Mucosa of rectum (tissue), 2 donors: ENCODE data around the gene MRTFA.

Experiments used
- H3K27ac ChIP-seq, 2 donors: one replicate each; pipeline ENCODE4 v1.7.0; 2013; ENCODE audit warnings: inconsistent platforms in 2 of 2, low read depth in 2 of 2, low read length in 2 of 2
- H3K27me3 ChIP-seq, 2 donors: one replicate each; pipeline ENCODE4 v1.7.0; 2013; ENCODE audit warnings: low read length in 2 of 2; ENCODE audit not compliant: control insufficient read depth in 2 of 2, insufficient read depth in 2 of 2
- H3K36me3 ChIP-seq, 2 donors: one replicate each; pipeline ENCODE4 v1.7.0; 2013; ENCODE audit warnings: low read length in 2 of 2; ENCODE audit not compliant: control insufficient read depth in 2 of 2, insufficient read depth in 2 of 2
- H3K4me1 ChIP-seq, 2 donors: one replicate each; pipeline ENCODE4 v1.7.0; 2013; ENCODE audit warnings: low read length in 2 of 2, mild to moderate bottlenecking in 1 of 2; ENCODE audit not compliant: control insufficient read depth in 2 of 2, insufficient read depth in 2 of 2
- H3K4me3 ChIP-seq, 2 donors: one replicate each; pipeline ENCODE4 v1.7.0; 2013; ENCODE audit warnings: low read length in 2 of 2
- H3K9ac ChIP-seq, 2 donors: one replicate each; pipeline ENCODE4 v1.7.0; 2013; ENCODE audit warnings: low read length in 2 of 2, low read depth in 1 of 2, mild to moderate bottlenecking in 1 of 2
- H3K9me3 ChIP-seq, 2 donors: one replicate each; pipeline ENCODE4 v1.7.0; 2013; ENCODE audit warnings: low read length in 2 of 2; ENCODE audit not compliant: control insufficient read depth in 2 of 2
- donor health status: healthy.
- donor health status: Normal muscosa, but diverticular disease.

MRTFA gene

GRCh38 chr22:40418366-40419201 is 217.9 kb downstream of the MRTFA start:
- Histone ChIP-seq H3K4me3 (no peak overlapping the region), H3K27me3 (no peaks in the 10 kb centered on the region), H3K9me3 (no peaks in the 10 kb centered on the region), H3K4me1 (peaks cover 3 to 8% of the 10 kb centered on the region in 2 donors), H3K36me3 (peaks cover 47 to 60% of the 10 kb centered on the region in 2 donors), H3K9ac (no peak overlapping the region), H3K27ac (no peak overlapping the region)

DNA sequence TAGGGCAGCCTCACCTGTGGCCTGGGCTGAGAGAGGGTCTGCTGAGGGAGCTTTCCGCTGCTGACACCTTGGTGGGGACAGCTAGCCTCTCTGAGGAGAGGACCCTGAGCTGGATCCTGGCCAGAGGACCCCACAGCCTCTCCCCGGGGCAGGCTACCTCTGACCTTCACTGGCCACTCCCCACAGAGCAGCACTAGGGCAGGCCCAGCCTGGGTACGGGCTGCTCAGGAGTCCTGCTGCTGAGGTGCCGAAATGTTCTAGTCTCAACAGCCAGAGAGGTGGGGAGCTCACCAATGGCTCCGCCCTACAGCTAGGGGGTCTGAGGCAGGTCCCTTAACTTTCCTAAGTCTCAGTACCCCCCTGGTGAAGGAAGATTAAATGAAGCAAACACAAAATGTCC is 218.6 kb downstream of the MRTFA start:
- no peak overlapping the region for H3K9ac ChIP-seq
- peaks cover 41 to 53% of the 10 kb centered on the region in 2 donors for H3K36me3 ChIP-seq
- no peaks in the 10 kb centered on the region for H3K9me3 ChIP-seq
- no peak overlapping the region for H3K27ac ChIP-seq
- peaks cover 3 to 8% of the 10 kb centered on the region in 2 donors for H3K4me1 ChIP-seq
- no peak overlapping the region for H3K4me3 ChIP-seq
- H3K27me3 ChIP-seq: no peaks in the 10 kb centered on the region

DNA sequence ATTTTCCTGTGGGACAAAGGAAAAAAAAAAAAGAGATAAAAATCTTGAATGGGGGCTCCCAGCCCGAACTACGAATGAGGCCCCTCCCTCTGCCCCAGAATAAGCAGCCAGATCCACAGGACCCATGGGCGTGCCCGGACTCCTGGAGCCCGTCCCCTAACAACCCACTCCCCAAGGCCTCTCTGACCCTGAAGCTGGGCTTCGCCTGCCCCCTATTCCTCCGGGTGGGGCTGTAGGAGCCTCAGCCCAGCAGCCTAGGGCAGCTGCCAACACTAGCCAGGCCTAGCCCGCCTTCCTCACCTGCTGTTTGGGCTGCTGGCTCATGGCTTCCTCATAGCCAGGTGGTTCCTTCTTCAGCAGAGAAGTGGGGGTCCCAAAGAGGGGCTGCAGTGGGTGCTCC is 219.5 kb downstream of the MRTFA start:
- H3K4me1 ChIP-seq: peaks cover 3 to 8% of the 10 kb centered on the region in 2 donors
- H3K9ac ChIP-seq: no peak overlapping the region
- H3K4me3 ChIP-seq: no peak overlapping the region
- H3K27me3 ChIP-seq: no peaks in the 10 kb centered on the region
- peaks cover 34 to 51% of the 10 kb centered on the region in 2 donors for H3K36me3 ChIP-seq
- H3K27ac ChIP-seq: no peak overlapping the region
- no peaks in the 10 kb centered on the region for H3K9me3 ChIP-seq

GRCh38 chr22:40416636-40417035 is 219.9 kb downstream of the MRTFA start:
- no peak overlapping the region for H3K27ac ChIP-seq
- peaks cover 31 to 48% of the 10 kb centered on the region in 2 donors for H3K36me3 ChIP-seq
- no peaks in the 10 kb centered on the region for H3K27me3 ChIP-seq
- peaks cover 3 to 8% of the 10 kb centered on the region in 2 donors for H3K4me1 ChIP-seq
- no peak overlapping the region for H3K4me3 ChIP-seq
- H3K9ac ChIP-seq: no peak overlapping the region
- H3K9me3 ChIP-seq: no peaks in the 10 kb centered on the region

DNA sequence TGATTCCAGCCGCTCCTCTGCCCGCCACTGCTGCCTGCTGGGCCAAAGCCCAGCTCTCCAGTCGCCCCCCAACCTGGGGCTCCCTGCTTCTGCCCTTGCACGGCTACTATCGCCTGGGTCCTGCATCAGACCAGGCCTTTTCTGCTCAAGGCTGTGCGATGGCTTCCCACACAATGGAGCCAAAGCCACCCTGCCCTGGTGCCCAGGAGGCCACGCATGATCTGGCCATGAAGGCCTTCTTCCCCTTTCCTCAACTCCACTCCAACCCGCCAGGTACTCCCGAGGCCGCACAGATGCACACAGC is 220.3 kb downstream of the MRTFA start:
- peaks cover 3 to 8% of the 10 kb centered on the region in 2 donors for H3K4me1 ChIP-seq
- no peaks in the 10 kb centered on the region for H3K9me3 ChIP-seq
- H3K36me3 ChIP-seq: peaks cover 33 to 48% of the 10 kb centered on the region in 2 donors
- no peak overlapping the region for H3K4me3 ChIP-seq
- no peaks in the 10 kb centered on the region for H3K27me3 ChIP-seq
- no peak overlapping the region for H3K9ac ChIP-seq
- H3K27ac ChIP-seq: no peak overlapping the region

DNA sequence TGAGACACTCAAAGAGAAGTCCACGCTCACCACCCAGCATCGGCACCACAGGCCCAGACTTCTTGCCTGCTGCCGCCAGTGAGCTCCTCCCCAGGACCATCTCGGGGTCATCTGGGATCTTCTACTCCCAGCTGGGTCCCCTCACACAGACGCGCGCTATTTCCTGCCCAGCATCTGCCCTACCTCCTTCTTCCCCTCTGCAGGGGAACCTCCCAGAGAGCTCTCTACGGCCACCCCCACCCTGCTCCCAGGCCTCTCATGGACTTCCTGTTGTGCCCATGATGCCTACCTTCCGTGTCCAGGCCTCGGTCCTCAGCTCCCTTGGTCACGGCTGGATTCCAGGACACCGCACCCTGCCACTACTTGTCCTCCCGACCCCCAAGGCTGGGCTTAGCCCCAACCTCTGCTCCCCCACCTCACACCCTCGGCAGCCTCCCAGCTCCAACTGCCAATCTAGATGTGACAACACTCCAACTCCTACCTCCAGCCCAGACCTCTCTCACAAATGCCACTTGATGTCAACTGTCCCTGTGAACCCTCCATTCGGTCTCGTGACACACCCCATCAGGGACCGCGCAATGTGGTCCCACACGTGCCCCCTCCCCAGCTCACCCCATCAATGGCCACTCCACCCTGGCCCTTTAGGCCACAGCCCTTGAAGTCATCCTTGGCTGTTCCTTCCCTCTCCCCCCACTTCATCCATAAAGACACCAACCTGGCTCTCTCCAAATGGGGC is 220.8 kb downstream of the MRTFA start:
- peak overlapping the region in 1 of 2 donors; percentile 71 for H3K27ac ChIP-seq
- H3K9ac ChIP-seq: no peak overlapping the region
- peaks cover 3 to 8% of the 10 kb centered on the region in 2 donors for H3K4me1 ChIP-seq
- H3K27me3 ChIP-seq: no peaks in the 10 kb centered on the region
- H3K36me3 ChIP-seq: peaks cover 33 to 47% of the 10 kb centered on the region in 2 donors
- H3K9me3 ChIP-seq: no peaks in the 10 kb centered on the region
- H3K4me3 ChIP-seq: no peak overlapping the region

DNA sequence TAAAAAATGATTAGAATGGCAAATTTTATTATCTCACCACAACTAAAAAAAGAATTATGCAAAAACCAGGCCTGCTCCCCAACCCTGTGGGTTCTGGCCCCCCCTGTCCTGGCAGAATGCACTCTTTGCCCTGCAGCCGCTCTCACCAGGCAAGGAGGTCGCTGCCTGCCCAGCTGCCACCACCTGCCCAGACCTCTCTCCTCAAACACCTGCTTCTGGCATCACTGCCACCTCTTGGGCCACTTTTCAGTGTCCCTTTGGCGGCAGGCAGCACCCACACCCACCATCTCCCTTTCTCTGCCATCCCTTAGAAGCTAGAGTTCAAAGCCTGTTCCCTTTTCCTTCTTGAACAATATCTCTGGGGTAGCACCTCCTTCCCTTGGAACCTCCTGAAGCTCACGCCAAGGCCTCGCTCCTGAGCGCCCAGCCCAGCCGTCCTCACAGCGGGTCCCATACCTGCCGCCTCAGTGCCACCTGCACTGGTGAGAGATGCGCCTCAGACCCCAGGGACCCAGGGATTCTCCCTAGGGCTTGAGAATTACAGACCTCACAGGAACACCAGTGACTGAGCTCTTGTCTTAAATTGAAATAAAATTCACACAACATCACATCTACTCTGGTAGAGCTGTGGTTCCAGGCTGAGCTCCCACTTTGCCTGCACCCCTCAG is 221.5 kb downstream of the MRTFA start:
- Histone ChIP-seq H3K27me3 (no peaks in the 10 kb centered on the region), H3K9me3 (no peaks in the 10 kb centered on the region), H3K9ac (no peak overlapping the region), H3K36me3 (peaks cover 32 to 47% of the 10 kb centered on the region in 2 donors), H3K4me3 (no peak overlapping the region), H3K4me1 (peaks cover 3 to 8% of the 10 kb centered on the region in 2 donors), H3K27ac (peak overlapping the region; percentile 4 to 71)

GRCh38 chr22:40414311-40414710 is 222.2 kb downstream of the MRTFA start:
- Histone ChIP-seq H3K36me3 (peaks cover 33 to 47% of the 10 kb centered on the region in 2 donors), H3K9me3 (no peaks in the 10 kb centered on the region), H3K27ac (peak overlapping the region in 1 of 2 donors; percentile 52), H3K4me1 (peaks cover 3 to 8% of the 10 kb centered on the region in 2 donors), H3K9ac (no peak overlapping the region), H3K4me3 (peak overlapping the region in 1 of 2 donors; percentile 32), H3K27me3 (no peaks in the 10 kb centered on the region)

GRCh38 chr22:40413873-40414272 is 222.6 kb downstream of the MRTFA start:
- Histone ChIP-seq H3K9ac (no peak overlapping the region), H3K27ac (peak overlapping the region in 1 of 2 donors; percentile 52), H3K36me3 (peaks cover 33 to 44% of the 10 kb centered on the region in 2 donors), H3K27me3 (no peaks in the 10 kb centered on the region), H3K4me3 (no peak overlapping the region), H3K9me3 (no peaks in the 10 kb centered on the region), H3K4me1 (peaks cover 3 to 8% of the 10 kb centered on the region in 2 donors)

- no peaks in the 10 kb centered on the region for H3K27me3 ChIP-seq
- no peak overlapping the region for H3K27ac ChIP-seq
- peaks cover 41 to 50% of the 10 kb centered on the region in 2 donors for H3K36me3 ChIP-seq
- peaks cover 3 to 8% of the 10 kb centered on the region in 2 donors for H3K4me1 ChIP-seq
- no peaks in the 10 kb centered on the region for H3K9me3 ChIP-seq
- no peak overlapping the region for H3K4me3 ChIP-seq
- H3K9ac ChIP-seq: no peak overlapping the region
These were observed 224.1 kb downstream of the MRTFA start for GRCh38 chr22:40412441-40412840.
